ENCODE results near the gene ACACA. TPM values are rescaled to one million over a fixed set of nuclear protein-coding genes. Genes with fewer than 3 reads are reported as not detected.

The ACACA gene
- total RNA-seq, 1 donor from 2014 or later, result 99.9 TPM

- FAIRE-seq, result no peak
These were observed 7.3 kb downstream of the ACACA start for GRCh38 chr17:37399265-37399803.

GRCh38 chr17:37393352-37393751, 13.3 kb downstream of the ACACA start:
- DNase-seq (ENCODE audit: low spot score in 2 of 2) (no peak), FAIRE-seq (no peak)

More at GRCh38 chr17:37399265-37399803, 7.3 kb downstream of the ACACA start:
- no peak for DNase-seq (ENCODE audit: low spot score in 2 of 2)

- FAIRE-seq (no peak), DNase-seq (ENCODE audit: low spot score in 2 of 2) (no peak)
These were observed 14.5 kb downstream of the ACACA start for GRCh38 chr17:37392024-37392590.

GRCh38 chr17:37391146-37391545, 15.5 kb downstream of the ACACA start:
- no peak for DNase-seq (ENCODE audit: low spot score in 2 of 2)
- FAIRE-seq, result no peak

GRCh38 chr17:37389160-37389559, 17.5 kb downstream of the ACACA start:
- no peak for FAIRE-seq
- DNase-seq (ENCODE audit: low spot score in 2 of 2), result no peak

- DNase-seq (ENCODE audit: low spot score in 2 of 2), result no peak
- no peak for FAIRE-seq
These were observed 18.4 kb downstream of the ACACA start for GRCh38 chr17:37388266-37388665.

- no peak for DNase-seq (ENCODE audit: low spot score in 2 of 2)
- FAIRE-seq, result no peak
These were observed 20.2 kb downstream of the ACACA start for GRCh38 chr17:37386462-37386861.

- FAIRE-seq (no peak), DNase-seq (ENCODE audit: low spot score in 2 of 2) (no peak)
These were observed 21.1 kb downstream of the ACACA start for GRCh38 chr17:37385474-37385990.

- DNase-seq (ENCODE audit: low spot score in 2 of 2) (no peak), FAIRE-seq (no peak)
These were observed 22.0 kb downstream of the ACACA start for GRCh38 chr17:37384560-37385149.

GRCh38 chr17:37382056-37382455, 24.6 kb downstream of the ACACA start:
- FAIRE-seq (no peak), DNase-seq (ENCODE audit: low spot score in 2 of 2) (no peak)

GRCh38 chr17:37375706-37376105, 30.9 kb downstream of the ACACA start, which contains the start of gene C17orf78:
Gene C17orf78 (plus strand): TSS chr17:37375985. CDS start chr17:37376093, 108 bp downstream.
- no peak for FAIRE-seq
- DNase-seq (ENCODE audit: low spot score in 2 of 2), result no peak

- FAIRE-seq (no peak), DNase-seq (ENCODE audit: low spot score in 2 of 2) (peak; percentile 39 to 73)
These were observed 33.0 kb downstream of the ACACA start for GRCh38 chr17:37373530-37374159.

GRCh38 chr17:37368577-37368976, 38.1 kb downstream of the ACACA start:
- no peak for DNase-seq (ENCODE audit: low spot score in 2 of 2)
- no peak for FAIRE-seq

GRCh38 chr17:37365589-37365988, 41.0 kb downstream of the ACACA start:
- FAIRE-seq (no peak), DNase-seq (ENCODE audit: low spot score in 2 of 2) (no peak)

GRCh38 chr17:37361543-37361942, 45.1 kb downstream of the ACACA start:
- FAIRE-seq (no peak), DNase-seq (ENCODE audit: low spot score in 2 of 2) (no peak)

- no peak for FAIRE-seq
- no peak for DNase-seq (ENCODE audit: low spot score in 2 of 2)
These were observed 46.0 kb downstream of the ACACA start for GRCh38 chr17:37360632-37361031.

GRCh38 chr17:37359682-37360188, 46.9 kb downstream of the ACACA start:
- FAIRE-seq (no peak), DNase-seq (ENCODE audit: low spot score in 2 of 2) (peak in 1 of 2 donors; percentile 29)

GRCh38 chr17:37358830-37359681, 47.6 kb downstream of the ACACA start:
- DNase-seq (ENCODE audit: low spot score in 2 of 2), result peak; percentile 95 to 96
- FAIRE-seq, result no peak

- peak; percentile 54 to 56 for DNase-seq (ENCODE audit: low spot score in 2 of 2)
- FAIRE-seq, result no peak
These were observed 48.4 kb downstream of the ACACA start for GRCh38 chr17:37358098-37358829.

Data from frontal cortex (tissue), 4 donors.